Thyroid gland (tissue), 4 donors: Measurements from ENCODE around the gene PCCA. TPM values are rescaled to one million over a fixed set of nuclear protein-coding genes. Genes with fewer than 3 reads are reported as not detected.

Source experiments
- DNase-seq, 2 donors: peaks; one replicate each; pipeline ENCODE4 v3.0.0-alpha.2; 2019
- H3K27ac ChIP-seq, 3 donors: fragments of 200-600 bp; sonication (generic); 1 replicate in 2 of 3; 2 replicates in 1 of 3; pipeline ENCODE4 v1.5.1; 2016 to 2019; ENCODE audit warnings: mild to moderate bottlenecking in 1 of 3, moderate library complexity in 1 of 3
- H3K27me3 ChIP-seq: fragments of 200-600 bp; sonication (generic); one replicate; pipeline ENCODE4 v1.5.1; 2019
- H3K36me3 ChIP-seq, 2 donors: fragments of 200-600 bp; sonication (generic); one replicate each; pipeline ENCODE4 v1.5.1; 2016 to 2019
- H3K4me1 ChIP-seq, 2 donors: fragments of 200-600 bp; sonication (generic); one replicate each; pipeline ENCODE4 v1.5.1; 2017 to 2019
- H3K4me3 ChIP-seq, 3 donors: fragments of 200-600 bp; sonication (generic); replicated peaks in 1 of 3; 1 replicate in 2 of 3; 2 replicates in 1 of 3; pipeline ENCODE4 v1.5.1; 2016; ENCODE audit warnings: mild to moderate bottlenecking in 1 of 3
- H3K9me3 ChIP-seq: fragments of 200-600 bp; sonication (generic); one replicate; pipeline ENCODE4 v1.5.1; 2017
- POLR2A ChIP-seq, 2 donors: fragments of 450-650 bp; IDR thresholded peaks; one replicate each; pipeline ENCODE4 v1.6.1; 2017; ENCODE audit warnings: antibody characterized with exemption in 2 of 2, mild to moderate bottlenecking in 2 of 2, moderate library complexity in 1 of 2
- WGBS, 2 donors: methylation state at CpG; one replicate each; pipeline ENCODE4 v1.1.5; 2017; 5-methylcytosine and 5-hydroxymethylcytosine counted together
- intact Hi-C: fragments of 100-400 bp; cut with DNase I; formaldehyde crosslinking; loops from one replicate; pipeline ENCODE4 v1.15.1; 2023
- total RNA-seq, 4 donors: library from RNA; depleted of rRNA; stranded (reverse); fragments of >200 nt; gene quantifications; one replicate each; pipeline ENCODE4 v1.2.3, GENCODE V29; 2016
- TF ChIP-seq, protein P1 (sequence below), 6 experiments: fragments of 200-600 bp in 3 of 6; fragments of 450-650 bp in 3 of 6; sonication (generic) in 3 of 6; IDR thresholded peaks; one replicate each; pipeline ENCODE4 v1.5.1; 2016 to 2019; ENCODE audit warnings: antibody characterized with exemption in 6 of 6, mild to moderate bottlenecking in 2 of 6, inconsistent platforms in 1 of 6, moderate library complexity in 1 of 6

The PCCA gene
- total RNA-seq, 4 donors from 2014 or later, result 54.3 to 95.2 (median 67.7) TPM

DNA sequence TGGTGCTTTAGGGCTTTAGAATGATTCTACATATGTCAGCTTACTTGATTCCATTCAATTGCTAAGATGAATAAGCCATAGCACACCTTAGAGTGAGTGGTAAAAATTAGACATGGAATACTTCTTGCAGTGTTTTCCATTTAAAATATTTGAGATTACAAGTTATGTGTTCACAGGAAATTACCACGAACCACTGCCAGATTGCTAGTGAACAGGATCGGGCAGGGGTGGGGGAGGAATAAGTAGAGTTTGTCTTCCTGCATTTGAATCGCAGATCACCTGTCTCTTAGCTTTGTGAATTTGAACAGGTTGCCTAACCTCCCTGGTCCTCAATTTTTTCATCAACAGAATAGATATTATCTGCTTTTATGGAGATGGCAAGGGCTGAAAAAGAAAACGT, 375.1 kb downstream of the PCCA start:
- DNase-seq, result no peak
- 61 to 74% methylated on average over 4 of the region's 4 CpGs for WGBS, 2 donors
- no peaks in the 10 kb centered on the region for H3K36me3 ChIP-seq
- no peaks in the 10 kb centered on the region for H3K27me3 ChIP-seq
- H3K4me1 ChIP-seq, result no peaks in the 10 kb centered on the region
- no peaks in the 10 kb centered on the region for H3K9me3 ChIP-seq
- no peak overlapping the region for H3K4me3 ChIP-seq
- TF ChIP-seq POLR2A (IDR thresholded peaks at IDR 0.05), result no peak
- TF ChIP-seq, protein P1, sequence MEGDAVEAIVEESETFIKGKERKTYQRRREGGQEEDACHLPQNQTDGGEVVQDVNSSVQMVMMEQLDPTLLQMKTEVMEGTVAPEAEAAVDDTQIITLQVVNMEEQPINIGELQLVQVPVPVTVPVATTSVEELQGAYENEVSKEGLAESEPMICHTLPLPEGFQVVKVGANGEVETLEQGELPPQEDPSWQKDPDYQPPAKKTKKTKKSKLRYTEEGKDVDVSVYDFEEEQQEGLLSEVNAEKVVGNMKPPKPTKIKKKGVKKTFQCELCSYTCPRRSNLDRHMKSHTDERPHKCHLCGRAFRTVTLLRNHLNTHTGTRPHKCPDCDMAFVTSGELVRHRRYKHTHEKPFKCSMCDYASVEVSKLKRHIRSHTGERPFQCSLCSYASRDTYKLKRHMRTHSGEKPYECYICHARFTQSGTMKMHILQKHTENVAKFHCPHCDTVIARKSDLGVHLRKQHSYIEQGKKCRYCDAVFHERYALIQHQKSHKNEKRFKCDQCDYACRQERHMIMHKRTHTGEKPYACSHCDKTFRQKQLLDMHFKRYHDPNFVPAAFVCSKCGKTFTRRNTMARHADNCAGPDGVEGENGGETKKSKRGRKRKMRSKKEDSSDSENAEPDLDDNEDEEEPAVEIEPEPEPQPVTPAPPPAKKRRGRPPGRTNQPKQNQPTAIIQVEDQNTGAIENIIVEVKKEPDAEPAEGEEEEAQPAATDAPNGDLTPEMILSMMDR (IDR thresholded peaks at IDR 0.05), result no peak
- no peak overlapping the region for H3K27ac ChIP-seq
- intact Hi-C loops, result no loop called here

DNA sequence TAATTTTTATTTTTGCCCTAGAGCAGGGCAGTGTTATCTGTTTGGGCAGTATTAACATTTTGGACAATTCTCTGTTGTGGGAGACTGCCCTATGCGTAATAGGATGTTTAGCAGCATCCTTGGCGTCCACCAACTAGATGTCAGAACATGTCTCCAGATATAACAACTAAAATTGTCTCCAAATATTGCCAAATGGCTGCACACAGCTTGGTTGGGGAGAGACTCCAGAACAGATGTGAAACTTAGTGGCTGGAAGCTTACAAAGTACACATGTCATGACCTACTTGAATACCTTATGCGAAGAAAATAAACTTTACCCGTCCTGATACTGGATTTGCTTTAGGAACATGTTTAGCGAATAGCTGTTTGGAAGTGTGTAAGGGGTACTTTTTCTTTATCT, 376.7 kb downstream of the PCCA start:
- TF ChIP-seq POLR2A (IDR thresholded peaks at IDR 0.05), result no peak
- TF ChIP-seq, protein P1 (IDR thresholded peaks at IDR 0.05), result no peak
- Histone ChIP-seq H3K9me3 (no peaks in the 10 kb centered on the region), H3K4me1 (no peaks in the 10 kb centered on the region), H3K27ac (no peak overlapping the region), H3K4me3 (no peak overlapping the region), H3K27me3 (no peaks in the 10 kb centered on the region), H3K36me3 (no peaks in the 10 kb centered on the region)
- intact Hi-C loops, result no loop called here
- 92 to 95% methylated on average over 5 of the region's 5 CpGs for WGBS, 2 donors
- DNase-seq, result no peak

DNA sequence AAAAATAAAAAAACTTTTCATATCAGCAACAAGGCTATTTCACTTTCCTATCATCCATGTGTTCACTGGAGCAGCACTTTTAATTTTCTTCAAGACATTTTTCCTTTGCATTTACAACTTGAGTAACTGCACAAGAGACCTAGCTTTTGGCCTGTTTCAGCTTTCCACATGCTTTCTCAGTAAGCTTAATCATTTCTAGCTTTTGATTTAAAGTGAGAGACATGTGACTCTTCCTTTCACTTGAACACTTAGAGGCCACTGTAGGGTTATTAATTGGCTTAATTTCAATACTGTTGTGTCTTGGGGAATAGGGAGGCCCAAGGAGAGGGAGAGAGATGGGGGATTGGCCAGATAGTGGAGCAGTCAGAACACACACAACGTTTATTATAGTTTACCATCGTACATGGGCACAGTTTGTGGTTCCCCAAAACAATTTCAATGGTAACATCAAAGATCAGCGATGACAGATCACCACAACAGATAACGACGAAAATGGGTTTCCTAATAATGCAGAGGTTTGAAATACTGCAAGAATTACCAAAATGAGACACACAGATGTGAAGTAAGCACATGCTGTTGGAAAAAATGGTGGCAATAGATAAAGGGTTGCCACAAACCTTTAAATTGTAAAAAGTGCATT, 382.1 kb downstream of the PCCA start:
- Histone ChIP-seq H3K36me3 (no peaks in the 10 kb centered on the region), H3K4me1 (peaks cover 0 to 3% of the 10 kb centered on the region in 2 donors), H3K4me3 (no peak overlapping the region), H3K27me3 (no peaks in the 10 kb centered on the region), H3K9me3 (no peaks in the 10 kb centered on the region), H3K27ac (no peak overlapping the region)
- TF ChIP-seq, protein P1 (IDR thresholded peaks at IDR 0.05), result no peak
- TF ChIP-seq POLR2A (IDR thresholded peaks at IDR 0.05), result no peak
- WGBS, 2 donors, result 83 to 92% methylated on average over 5 of the region's 5 CpGs
- intact Hi-C loops, result no loop called here
- DNase-seq, result no peak

DNA sequence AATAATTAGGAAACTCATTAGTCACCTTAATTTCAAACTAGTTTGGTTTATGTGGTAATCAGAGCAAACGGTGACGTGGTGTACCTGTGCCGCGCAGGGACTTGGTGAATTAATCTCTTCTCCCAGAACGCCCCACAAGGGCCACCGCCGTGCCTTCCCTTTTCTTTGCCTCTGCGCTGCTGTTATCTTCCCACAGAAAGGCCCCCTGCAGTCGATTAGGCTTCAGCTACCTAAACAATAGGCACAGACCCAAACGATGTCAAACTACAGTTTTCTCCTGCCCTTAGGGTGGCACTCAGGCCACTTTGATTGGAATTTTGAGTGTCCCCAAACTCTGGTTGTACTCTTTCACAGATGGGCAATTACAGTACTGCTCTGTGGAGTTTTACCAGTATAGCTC, 384.2 kb downstream of the PCCA start:
- WGBS, 2 donors, result 55% methylated on average over 10 of the region's 10 CpGs
- Histone ChIP-seq H3K27ac (no peak overlapping the region), H3K36me3 (no peaks in the 10 kb centered on the region), H3K27me3 (no peaks in the 10 kb centered on the region), H3K4me3 (no peak overlapping the region), H3K9me3 (no peaks in the 10 kb centered on the region), H3K4me1 (peaks cover 0 to 3% of the 10 kb centered on the region in 2 donors)
- TF ChIP-seq POLR2A (IDR thresholded peaks at IDR 0.05), result no peak
- TF ChIP-seq, protein P1 (IDR thresholded peaks at IDR 0.05), result no peak
- intact Hi-C loops, result no loop called here
- no peak for DNase-seq

DNA sequence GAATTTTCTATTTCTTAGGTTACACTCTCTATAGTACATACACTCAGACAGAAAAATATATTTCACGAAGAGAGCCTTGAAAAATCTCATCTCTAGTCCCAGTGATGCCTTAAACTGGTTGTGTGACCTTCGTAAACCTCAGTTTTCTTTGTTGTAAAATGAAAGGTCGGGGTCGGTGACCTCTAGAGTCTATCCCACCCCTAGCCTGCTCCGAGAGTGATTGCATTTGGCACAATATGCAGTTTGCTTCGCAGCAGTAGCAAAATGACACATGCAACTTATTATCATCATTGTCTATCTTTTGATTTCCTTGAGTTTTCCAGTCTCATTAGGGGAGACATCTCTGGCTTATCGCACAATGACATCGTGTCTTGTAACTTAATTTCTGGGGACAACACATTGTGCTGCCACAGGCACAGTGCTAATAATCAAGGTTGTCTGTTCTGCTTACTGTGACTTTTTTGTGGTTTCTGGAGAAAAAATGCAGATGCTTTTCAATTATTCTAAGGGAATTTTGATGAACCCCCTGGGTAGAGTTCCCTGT, 384.7 kb downstream of the PCCA start:
- H3K4me1 ChIP-seq, result peaks cover 0 to 3% of the 10 kb centered on the region in 2 donors
- intact Hi-C loops, result no loop called here
- H3K27ac ChIP-seq, result no peak overlapping the region
- no peak for DNase-seq
- TF ChIP-seq, protein P1 (IDR thresholded peaks at IDR 0.05), result no peak
- no peak for TF ChIP-seq POLR2A (IDR thresholded peaks at IDR 0.05)
- H3K36me3 ChIP-seq, result no peaks in the 10 kb centered on the region
- H3K4me3 ChIP-seq, result no peak overlapping the region
- H3K27me3 ChIP-seq, result no peaks in the 10 kb centered on the region
- WGBS, 2 donors, result 90 to 91% methylated on average over 8 of the region's 8 CpGs
- no peaks in the 10 kb centered on the region for H3K9me3 ChIP-seq
